ENCODE results near the gene RSPH6A. TPM values are rescaled to one million over a fixed set of nuclear protein-coding genes. Genes with fewer than 3 reads are reported as not detected.
"Not testable (repeated sequence)": the region's sequence is repeated elsewhere in the genome, so short reads cannot be mapped to it uniquely, and the experiment has no call there.

The RSPH6A gene
- total RNA-seq, 1 donor from 2014 or later = 0.19 TPM

DNA sequence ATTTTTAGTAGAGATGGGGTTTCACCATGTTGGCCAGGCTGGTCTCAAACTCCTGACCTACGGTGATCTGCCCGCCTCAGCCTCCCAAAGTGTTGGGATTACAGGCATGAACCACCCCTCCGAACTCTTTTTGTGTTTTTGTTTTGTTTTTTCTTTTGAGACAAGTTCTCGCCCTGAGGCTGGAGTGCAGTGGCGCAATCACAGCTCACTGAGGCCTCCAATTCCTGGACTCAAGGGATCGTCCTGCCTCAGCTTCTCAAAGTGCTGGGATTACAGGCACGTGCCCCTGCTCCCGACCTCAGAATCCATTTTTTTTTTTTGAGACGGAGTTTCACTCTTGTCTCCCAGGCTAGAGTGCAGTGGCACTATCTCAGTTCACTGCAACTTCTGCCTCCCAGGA, 57.4 kb downstream of the RSPH6A start:
- TF ChIP-seq CTCF (conservative IDR thresholded peaks at IDR 0.05) = no peak

DNA sequence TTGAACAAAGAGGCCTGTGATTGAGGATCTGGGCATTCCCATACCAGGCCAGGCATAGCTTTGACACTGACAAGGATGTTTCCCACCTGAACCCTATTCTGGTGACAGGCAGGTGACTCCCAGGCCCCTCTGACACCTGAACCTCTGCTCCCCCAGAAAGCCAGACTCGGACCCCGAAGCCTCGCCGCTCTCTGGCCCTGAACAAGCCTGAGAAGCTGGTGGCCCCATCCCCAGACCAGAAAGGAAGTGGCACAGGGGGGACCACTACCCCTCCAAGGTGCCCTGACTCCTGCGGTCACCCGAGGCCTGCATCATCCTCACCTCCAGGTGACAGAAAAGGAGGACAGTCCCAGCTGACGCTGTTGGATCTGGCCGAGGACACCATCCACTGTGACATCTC, 60.8 kb downstream of the RSPH6A start:
- H3K36me3 Mint-ChIP-seq = no peaks in the 10 kb centered on the region
- peaks cover 4% of the 10 kb centered on the region for H3K4me1 Mint-ChIP-seq (ENCODE audit: unreplicated experiment)
- TF ChIP-seq CTCF (conservative IDR thresholded peaks at IDR 0.05) = no peak
- H3K4me3 Mint-ChIP-seq = no peak overlapping the region
- no peaks in the 10 kb centered on the region for H3K9me3 Mint-ChIP-seq
- no peak overlapping the region for H3K27ac Mint-ChIP-seq
- no peaks in the 10 kb centered on the region for H3K27me3 Mint-ChIP-seq
- DNase-seq (ENCODE audit: extremely low spot score, unreplicated experiment) = no peak

More for the DNA sequence above, 57.4 kb downstream of the RSPH6A start:
- no peak overlapping the region for H3K27ac Mint-ChIP-seq
- peaks cover 4% of the 10 kb centered on the region for H3K4me1 Mint-ChIP-seq (ENCODE audit: unreplicated experiment)
- H3K36me3 Mint-ChIP-seq = no peaks in the 10 kb centered on the region
- no peaks in the 10 kb centered on the region for H3K27me3 Mint-ChIP-seq
- DNase-seq (ENCODE audit: extremely low spot score, unreplicated experiment) = no peak
- H3K9me3 Mint-ChIP-seq = no peaks in the 10 kb centered on the region
- H3K4me3 Mint-ChIP-seq = no peak overlapping the region

GRCh38 chr19:45753548-45753947, 61.6 kb downstream of the RSPH6A start:
- Mint-ChIP-seq H3K4me3 (no peak overlapping the region), H3K36me3 (no peaks in the 10 kb centered on the region), H3K27me3 (no peaks in the 10 kb centered on the region), H3K4me1 (ENCODE audit: unreplicated experiment) (peaks cover 4% of the 10 kb centered on the region), H3K9me3 (no peaks in the 10 kb centered on the region), H3K27ac (no peak overlapping the region)
- DNase-seq (ENCODE audit: extremely low spot score, unreplicated experiment) = no peak
- no peak for TF ChIP-seq CTCF (conservative IDR thresholded peaks at IDR 0.05)

GRCh38 chr19:45752639-45753038, 62.5 kb downstream of the RSPH6A start:
- DNase-seq (ENCODE audit: extremely low spot score, unreplicated experiment) = no peak
- Mint-ChIP-seq H3K4me1 (ENCODE audit: unreplicated experiment) (peaks cover 4% of the 10 kb centered on the region), H3K9me3 (no peaks in the 10 kb centered on the region), H3K36me3 (no peaks in the 10 kb centered on the region), H3K4me3 (no peak overlapping the region), H3K27me3 (peaks cover under 1% of the 10 kb centered on the region), H3K27ac (no peak overlapping the region)
- TF ChIP-seq CTCF (conservative IDR thresholded peaks at IDR 0.05) = no peak

DNA sequence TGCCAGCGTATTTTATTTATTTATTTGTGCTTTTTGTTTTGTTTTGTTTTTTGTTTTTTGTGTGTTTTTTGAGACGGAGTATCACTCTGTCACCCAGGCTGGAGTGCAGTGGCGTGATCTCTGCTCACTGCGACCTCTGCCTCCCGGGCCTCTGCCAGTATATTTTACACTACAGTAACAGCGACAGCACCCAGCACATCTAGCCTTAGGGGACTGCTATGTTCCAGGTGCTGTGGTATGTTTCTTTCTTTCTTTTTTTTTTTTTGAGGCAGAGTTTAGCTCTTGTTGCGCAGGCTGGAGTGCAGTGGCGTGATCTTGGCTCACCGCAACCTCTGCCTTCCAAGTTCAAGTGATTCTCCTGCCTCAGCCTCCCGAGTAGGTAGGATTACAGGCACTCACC, 63.6 kb downstream of the RSPH6A start:
- not testable (repeated sequence) for H3K9me3 Mint-ChIP-seq; DNase-seq (ENCODE audit: extremely low spot score, unreplicated experiment); H3K36me3 Mint-ChIP-seq; H3K4me3 Mint-ChIP-seq; H3K4me1 Mint-ChIP-seq (ENCODE audit: unreplicated experiment); H3K27me3 Mint-ChIP-seq
- peak overlapping the region; percentile 32 for H3K27ac Mint-ChIP-seq

DNA sequence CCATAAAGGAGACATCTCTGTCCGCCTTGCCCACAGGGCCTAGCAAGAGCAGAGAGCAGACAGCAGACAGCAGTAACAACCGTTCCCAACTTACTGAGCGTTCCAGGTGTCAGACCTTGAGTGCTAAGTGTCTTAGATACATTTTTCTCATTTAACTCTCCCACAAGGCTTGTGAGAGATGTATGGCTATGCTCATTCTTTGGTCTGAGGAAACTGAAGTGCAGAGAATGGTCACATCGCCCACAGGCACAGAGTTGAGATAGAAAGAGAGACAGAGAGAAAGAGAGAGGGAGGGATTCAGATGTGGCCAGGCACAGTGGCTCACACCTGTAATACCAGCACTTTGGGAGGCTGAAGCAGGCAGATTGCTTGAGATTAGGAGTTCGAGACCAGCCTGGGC, 67.6 kb downstream of the RSPH6A start:
- H3K27ac Mint-ChIP-seq = no peak overlapping the region
- H3K4me3 Mint-ChIP-seq = no peak overlapping the region
- no peak for DNase-seq (ENCODE audit: extremely low spot score, unreplicated experiment)
- H3K27me3 Mint-ChIP-seq = peaks cover 13% of the 10 kb centered on the region
- H3K4me1 Mint-ChIP-seq (ENCODE audit: unreplicated experiment) = no peaks in the 10 kb centered on the region
- H3K9me3 Mint-ChIP-seq = no peaks in the 10 kb centered on the region
- H3K36me3 Mint-ChIP-seq = no peaks in the 10 kb centered on the region
- TF ChIP-seq CTCF (conservative IDR thresholded peaks at IDR 0.05) = no peak

All from type B pancreatic cell (in vitro differentiated cells).